OCI-LY3 (cell line): ENCODE measurements around the gene APBA3.

Source experiments
- EZH2phosphoT487 ChIP-seq: fragments of 200-600 bp; shearing (Covaris generic); IDR thresholded peaks from 2 replicates; pipeline ENCODE4 v1.6.1; 2018; ENCODE audit warnings: antibody characterized with exemption, mixed run types, low read depth
- TF ChIP-seq, protein P1 (sequence below): fragments of 200-600, 300-600 bp; sonication (generic); IDR thresholded peaks from 2 replicates; pipeline ENCODE4 v1.5.1; 2014; ENCODE audit warnings: antibody characterized with exemption, low read length, low read depth

DNA sequence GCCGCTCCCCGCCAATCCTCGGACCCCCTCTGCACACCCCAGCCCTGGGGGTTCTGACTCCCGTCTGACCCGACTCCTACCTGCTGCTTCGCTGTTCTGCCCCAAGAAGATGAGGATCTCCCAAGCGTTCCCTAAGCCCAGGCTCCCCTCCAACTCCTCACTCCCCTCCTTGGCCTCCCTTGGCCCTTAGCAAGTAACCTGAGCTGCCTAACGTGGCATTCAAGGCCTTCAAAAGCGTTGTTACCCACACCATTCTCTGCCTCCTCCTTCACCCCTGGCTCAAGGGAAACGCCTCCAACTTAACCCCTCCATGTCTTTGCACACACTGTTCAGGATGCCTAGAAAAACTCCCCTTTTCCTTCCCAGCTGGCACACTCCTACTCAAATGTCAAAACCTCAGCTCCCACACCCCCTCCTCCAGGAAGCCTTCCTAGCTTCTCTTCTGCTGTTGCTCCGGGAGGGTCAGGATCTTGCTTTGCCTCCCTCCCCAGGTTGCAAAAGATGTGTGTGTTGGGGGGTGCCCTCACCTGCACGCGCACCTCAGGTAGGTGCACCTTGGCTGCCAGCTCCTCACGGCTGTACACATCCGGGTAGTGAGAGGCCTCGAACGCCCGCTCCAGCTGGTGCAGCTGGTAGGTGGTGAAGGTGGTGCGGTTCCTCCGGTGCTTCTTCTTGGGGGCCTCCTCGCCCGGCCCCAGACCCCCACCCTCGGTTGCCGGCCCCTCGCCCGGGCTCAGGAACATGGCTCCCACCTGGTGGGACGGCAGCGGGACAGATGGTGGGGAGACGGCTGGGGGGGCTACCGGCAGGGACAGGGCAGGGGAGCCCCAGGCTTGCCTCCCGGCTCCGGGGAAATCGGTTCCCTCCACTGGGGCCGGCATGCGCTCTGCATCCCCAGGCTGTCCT lies 9.8 kb upstream of the APBA3 start:
- TF ChIP-seq, protein P1, sequence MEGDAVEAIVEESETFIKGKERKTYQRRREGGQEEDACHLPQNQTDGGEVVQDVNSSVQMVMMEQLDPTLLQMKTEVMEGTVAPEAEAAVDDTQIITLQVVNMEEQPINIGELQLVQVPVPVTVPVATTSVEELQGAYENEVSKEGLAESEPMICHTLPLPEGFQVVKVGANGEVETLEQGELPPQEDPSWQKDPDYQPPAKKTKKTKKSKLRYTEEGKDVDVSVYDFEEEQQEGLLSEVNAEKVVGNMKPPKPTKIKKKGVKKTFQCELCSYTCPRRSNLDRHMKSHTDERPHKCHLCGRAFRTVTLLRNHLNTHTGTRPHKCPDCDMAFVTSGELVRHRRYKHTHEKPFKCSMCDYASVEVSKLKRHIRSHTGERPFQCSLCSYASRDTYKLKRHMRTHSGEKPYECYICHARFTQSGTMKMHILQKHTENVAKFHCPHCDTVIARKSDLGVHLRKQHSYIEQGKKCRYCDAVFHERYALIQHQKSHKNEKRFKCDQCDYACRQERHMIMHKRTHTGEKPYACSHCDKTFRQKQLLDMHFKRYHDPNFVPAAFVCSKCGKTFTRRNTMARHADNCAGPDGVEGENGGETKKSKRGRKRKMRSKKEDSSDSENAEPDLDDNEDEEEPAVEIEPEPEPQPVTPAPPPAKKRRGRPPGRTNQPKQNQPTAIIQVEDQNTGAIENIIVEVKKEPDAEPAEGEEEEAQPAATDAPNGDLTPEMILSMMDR = no peak
- TF ChIP-seq EZH2phosphoT487 = no peak
